ENCODE data around the gene C19orf25. TPM values are rescaled to one million over a fixed set of nuclear protein-coding genes. Genes with fewer than 3 reads are reported as not detected.

Gene C19orf25
- total RNA-seq, 1 donor from 2014 or later = 17.5 TPM

GRCh38 chr19:1466461-1467214 lies 12.4 kb downstream of the C19orf25 start:
- DNase-seq (ENCODE audit: low read depth, low spot score) = no peak

GRCh38 chr19:1466018-1466460 lies 13.0 kb downstream of the C19orf25 start:
- DNase-seq (ENCODE audit: low read depth, low spot score) = no peak

- DNase-seq (ENCODE audit: low read depth, low spot score) = no peak
Observed at GRCh38 chr19:1465191-1466016, 13.6 kb downstream of the C19orf25 start.

- DNase-seq (ENCODE audit: low read depth, low spot score) = no peak
Observed at GRCh38 chr19:1461862-1462261, 17.2 kb downstream of the C19orf25 start.

- no peak for DNase-seq (ENCODE audit: low read depth, low spot score)
Observed at GRCh38 chr19:1460033-1460995, 18.7 kb downstream of the C19orf25 start.

GRCh38 chr19:1459479-1459878 lies 19.5 kb downstream of the C19orf25 start:
- no peak for DNase-seq (ENCODE audit: low read depth, low spot score)

- DNase-seq (ENCODE audit: low read depth, low spot score) = no peak
Observed at GRCh38 chr19:1457892-1458291, 21.1 kb downstream of the C19orf25 start.

GRCh38 chr19:1457031-1457739 lies 21.8 kb downstream of the C19orf25 start:
- no peak for DNase-seq (ENCODE audit: low read depth, low spot score)

- no peak for DNase-seq (ENCODE audit: low read depth, low spot score)
Observed at GRCh38 chr19:1456121-1456900, 22.7 kb downstream of the C19orf25 start.

- no peak for DNase-seq (ENCODE audit: low read depth, low spot score)
Observed at GRCh38 chr19:1455336-1456120, 23.5 kb downstream of the C19orf25 start.

GRCh38 chr19:1455002-1455335 lies 24.0 kb downstream of the C19orf25 start:
- DNase-seq (ENCODE audit: low read depth, low spot score) = peak; percentile 47

- DNase-seq (ENCODE audit: low read depth, low spot score) = no peak
Observed at GRCh38 chr19:1453525-1454364, 25.3 kb downstream of the C19orf25 start.

GRCh38 chr19:1452802-1453524 lies 26.1 kb downstream of the C19orf25 start:
- DNase-seq (ENCODE audit: low read depth, low spot score) = no peak

GRCh38 chr19:1451916-1452801 lies 26.9 kb downstream of the C19orf25 start:
- DNase-seq (ENCODE audit: low read depth, low spot score) = no peak

- no peak for DNase-seq (ENCODE audit: low read depth, low spot score)
Observed at GRCh38 chr19:1450735-1451731, 28.0 kb downstream of the C19orf25 start.

Measured in pulmonary artery endothelial cell (primary cell).